ENCODE results near the gene DDO.
"Not testable (repeated sequence)": the region's sequence is repeated elsewhere in the genome, so short reads cannot be mapped to it uniquely, and the experiment has no call there.

Gene DDO

GRCh38 chr6:110355022-110355421 is 60.4 kb downstream of the DDO start:
- no peak overlapping the region for H3K27ac Mint-ChIP-seq
- H3K9me3 Mint-ChIP-seq, result no peaks in the 10 kb centered on the region
- H3K4me3 Mint-ChIP-seq, result no peak overlapping the region
- H3K36me3 Mint-ChIP-seq (ENCODE audit: low read depth), result no peaks in the 10 kb centered on the region
- peaks cover 2% of the 10 kb centered on the region for H3K4me1 Mint-ChIP-seq (ENCODE audit: low read depth)
- no peak for DNase-seq (ENCODE audit: low spot score)
- peaks cover 58% of the 10 kb centered on the region for H3K27me3 Mint-ChIP-seq (ENCODE audit: low read depth)

DNA sequence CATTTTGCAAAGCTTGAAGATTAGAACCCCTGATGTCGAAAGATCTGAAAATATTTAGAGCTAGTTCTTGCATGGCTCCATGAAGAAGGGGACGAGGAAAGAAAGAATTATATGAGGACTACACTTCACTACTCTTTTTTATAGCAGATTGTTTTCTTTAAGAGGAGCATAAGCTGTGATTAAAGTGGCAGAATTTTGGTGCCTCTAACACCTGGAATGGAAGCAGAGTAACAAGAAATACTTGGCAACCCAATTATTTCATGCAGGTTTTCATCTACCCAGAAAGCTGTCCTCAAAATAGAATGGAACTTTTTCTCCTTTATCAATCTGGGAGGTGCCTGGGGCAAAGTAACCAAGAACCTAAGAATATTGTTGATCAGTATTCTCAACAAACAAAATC is 61.2 kb downstream of the DDO start:
- Mint-ChIP-seq H3K4me3 (no peak overlapping the region), H3K27ac (no peak overlapping the region), H3K36me3 (ENCODE audit: low read depth) (no peaks in the 10 kb centered on the region), H3K4me1 (ENCODE audit: low read depth) (peaks cover 2% of the 10 kb centered on the region), H3K27me3 (ENCODE audit: low read depth) (peaks cover 51% of the 10 kb centered on the region), H3K9me3 (no peaks in the 10 kb centered on the region)
- DNase-seq (ENCODE audit: low spot score), result no peak

DNA sequence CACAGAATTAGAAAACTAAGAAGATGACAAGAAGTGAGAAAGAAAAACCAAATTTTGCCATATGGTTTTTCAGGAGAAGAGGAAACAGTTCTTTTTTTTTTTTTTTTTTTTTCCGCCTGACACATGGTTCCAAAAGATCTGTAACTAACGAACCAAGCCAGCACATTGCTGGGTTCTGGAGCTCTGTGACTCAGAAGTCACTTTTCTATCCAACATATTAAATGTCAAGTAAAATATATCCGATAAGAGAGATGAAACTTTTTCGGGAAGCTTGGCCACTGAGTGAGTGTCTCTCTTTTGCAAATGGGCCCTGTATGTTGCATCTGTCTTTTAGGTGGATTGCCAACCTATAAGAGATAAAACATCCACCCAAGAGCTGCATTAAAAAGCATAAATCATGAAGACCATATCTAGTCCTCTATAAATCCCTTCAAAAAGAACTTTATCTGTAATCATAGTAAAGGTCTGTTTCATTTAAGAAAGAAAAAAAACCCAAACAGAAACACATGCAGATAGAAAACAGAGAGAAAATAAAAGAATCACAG is 61.8 kb downstream of the DDO start:
- no peak overlapping the region for H3K4me3 Mint-ChIP-seq
- H3K9me3 Mint-ChIP-seq, result no peaks in the 10 kb centered on the region
- H3K27ac Mint-ChIP-seq, result no peak overlapping the region
- H3K36me3 Mint-ChIP-seq (ENCODE audit: low read depth), result no peaks in the 10 kb centered on the region
- peaks cover 2% of the 10 kb centered on the region for H3K4me1 Mint-ChIP-seq (ENCODE audit: low read depth)
- H3K27me3 Mint-ChIP-seq (ENCODE audit: low read depth), result peaks cover 47% of the 10 kb centered on the region
- no peak for DNase-seq (ENCODE audit: low spot score)

DNA sequence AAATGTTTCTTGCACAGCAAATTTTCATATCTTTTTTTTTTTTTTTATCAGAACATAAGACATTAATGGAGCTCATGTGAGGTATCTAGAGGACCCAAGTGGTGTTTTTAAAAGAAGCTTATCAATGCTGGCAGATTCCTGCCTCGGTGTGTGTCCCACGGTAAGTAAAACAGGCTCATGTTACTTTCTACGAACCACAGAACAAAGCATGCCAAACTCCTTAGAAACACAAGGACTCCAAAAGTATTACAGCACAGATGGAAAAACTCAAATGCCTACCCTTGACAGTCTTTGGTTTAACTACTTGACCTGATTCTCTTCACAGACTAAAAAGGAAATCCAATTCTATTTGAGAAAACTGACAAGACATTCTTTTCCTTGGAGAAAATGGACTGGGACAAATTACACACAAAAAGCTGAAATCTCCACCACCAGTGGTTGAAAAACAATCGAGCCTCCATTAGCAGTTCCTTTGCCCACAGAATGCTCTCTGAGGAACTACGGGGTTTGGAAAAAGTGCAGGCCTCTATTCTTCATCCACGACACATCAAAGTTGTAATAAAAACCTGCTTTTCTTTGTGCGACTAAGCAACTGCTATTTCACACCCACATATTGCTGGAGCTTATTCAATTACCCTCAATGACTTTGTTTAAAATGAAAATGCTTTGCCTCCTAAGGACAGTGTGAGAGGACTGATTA is 62.7 kb downstream of the DDO start:
- H3K4me3 Mint-ChIP-seq, result no peak overlapping the region
- H3K36me3 Mint-ChIP-seq (ENCODE audit: low read depth), result no peaks in the 10 kb centered on the region

GRCh38 chr6:110351986-110352385 is 63.4 kb downstream of the DDO start:
- Mint-ChIP-seq H3K27ac (no peak overlapping the region), H3K9me3 (no peaks in the 10 kb centered on the region), H3K27me3 (ENCODE audit: low read depth) (peaks cover 41% of the 10 kb centered on the region), H3K4me1 (ENCODE audit: low read depth) (no peaks in the 10 kb centered on the region), H3K36me3 (ENCODE audit: low read depth) (no peaks in the 10 kb centered on the region), H3K4me3 (no peak overlapping the region)
- no peak for DNase-seq (ENCODE audit: low spot score)

More for the DNA sequence above, 62.7 kb downstream of the DDO start:
- Mint-ChIP-seq H3K4me1 (ENCODE audit: low read depth) (peaks cover 2% of the 10 kb centered on the region), H3K9me3 (no peaks in the 10 kb centered on the region), H3K27me3 (ENCODE audit: low read depth) (peaks cover 48% of the 10 kb centered on the region), H3K27ac (no peak overlapping the region)
- no peak for DNase-seq (ENCODE audit: low spot score)

- Mint-ChIP-seq H3K27ac (no peak overlapping the region), H3K4me3 (no peak overlapping the region), H3K9me3 (no peaks in the 10 kb centered on the region), H3K36me3 (ENCODE audit: low read depth) (no peaks in the 10 kb centered on the region), H3K27me3 (ENCODE audit: low read depth) (peaks cover 39% of the 10 kb centered on the region), H3K4me1 (ENCODE audit: low read depth) (no peaks in the 10 kb centered on the region)
- no peak for DNase-seq (ENCODE audit: low spot score)
These were observed 63.8 kb downstream of the DDO start for GRCh38 chr6:110351546-110351945.

GRCh38 chr6:110350593-110350992 is 64.8 kb downstream of the DDO start:
- H3K9me3 Mint-ChIP-seq; DNase-seq (ENCODE audit: low spot score); H3K4me1 Mint-ChIP-seq (ENCODE audit: low read depth); H3K27ac Mint-ChIP-seq; H3K4me3 Mint-ChIP-seq; H3K36me3 Mint-ChIP-seq (ENCODE audit: low read depth): not testable (repeated sequence)
- peaks cover 32% of the 10 kb centered on the region for H3K27me3 Mint-ChIP-seq (ENCODE audit: low read depth)

DNA sequence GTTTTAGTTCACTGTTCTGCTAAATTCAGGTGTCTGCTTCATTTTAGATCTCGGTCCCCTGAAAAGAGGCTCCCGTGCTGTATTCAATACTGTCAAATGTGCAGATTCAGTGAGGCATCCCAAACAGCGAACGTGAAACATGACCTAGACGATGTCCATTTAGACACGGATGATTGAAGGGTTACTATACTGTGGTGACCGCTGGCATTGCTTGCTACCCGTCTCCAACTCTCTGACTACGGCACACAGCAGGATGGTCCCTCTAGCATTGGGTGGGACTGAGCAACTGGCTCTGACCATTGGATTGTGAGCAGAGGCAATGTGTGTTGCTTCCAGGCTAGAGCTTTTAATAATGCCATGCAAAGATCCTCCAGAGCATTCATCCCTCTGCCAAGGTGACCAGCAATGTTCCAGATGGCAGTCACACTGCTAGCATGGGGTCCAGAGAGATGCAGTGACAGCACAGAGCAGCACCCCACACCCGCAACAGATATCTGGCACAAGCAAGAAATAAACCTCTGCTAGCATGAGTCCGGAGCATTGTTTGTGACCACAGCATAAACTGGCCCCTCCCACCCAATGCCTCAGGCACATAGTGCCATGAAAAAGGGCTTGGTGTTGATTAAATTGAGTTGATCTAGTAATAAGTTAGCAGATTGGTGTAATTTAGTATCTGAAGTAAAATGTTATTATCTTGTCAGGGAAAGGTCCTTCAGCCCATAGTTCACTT is 66.2 kb downstream of the DDO start:
- Mint-ChIP-seq H3K4me1 (ENCODE audit: low read depth) (no peaks in the 10 kb centered on the region), H3K27me3 (ENCODE audit: low read depth) (peaks cover 26% of the 10 kb centered on the region), H3K9me3 (no peaks in the 10 kb centered on the region), H3K36me3 (ENCODE audit: low read depth) (no peaks in the 10 kb centered on the region), H3K4me3 (no peak overlapping the region), H3K27ac (no peak overlapping the region)
- no peak for DNase-seq (ENCODE audit: low spot score)

GRCh38 chr6:110345025-110345424 is 70.3 kb downstream of the DDO start:
- no peak overlapping the region for H3K4me3 Mint-ChIP-seq
- DNase-seq (ENCODE audit: low spot score), result no peak
- H3K27ac Mint-ChIP-seq, result no peak overlapping the region
- H3K27me3 Mint-ChIP-seq (ENCODE audit: low read depth), result peaks cover 13% of the 10 kb centered on the region
- no peaks in the 10 kb centered on the region for H3K36me3 Mint-ChIP-seq (ENCODE audit: low read depth)
- H3K9me3 Mint-ChIP-seq, result no peaks in the 10 kb centered on the region
- no peaks in the 10 kb centered on the region for H3K4me1 Mint-ChIP-seq (ENCODE audit: low read depth)

DNA sequence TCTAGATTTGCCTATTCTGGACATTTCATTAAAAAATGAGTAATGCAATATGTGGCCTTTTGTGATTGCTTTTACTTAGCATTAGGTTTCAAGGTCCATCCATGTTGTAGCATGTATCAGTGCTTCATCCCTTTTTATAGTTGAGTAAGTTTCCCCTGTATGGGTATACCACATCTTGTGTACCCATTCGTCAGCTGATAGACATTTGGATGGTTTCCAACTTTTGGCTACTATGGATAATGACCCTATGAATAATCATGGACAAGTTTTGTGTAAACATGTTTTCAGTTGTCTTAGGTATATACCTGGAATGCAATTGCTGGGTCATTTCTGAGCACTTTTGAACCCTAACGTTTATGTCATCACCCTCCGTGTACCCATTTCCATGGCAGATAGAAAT is 72.6 kb downstream of the DDO start:
- Mint-ChIP-seq H3K27me3 (ENCODE audit: low read depth) (peaks cover 13% of the 10 kb centered on the region), H3K36me3 (ENCODE audit: low read depth) (no peaks in the 10 kb centered on the region), H3K27ac (no peak overlapping the region), H3K4me3 (no peak overlapping the region), H3K9me3 (no peaks in the 10 kb centered on the region), H3K4me1 (ENCODE audit: low read depth) (no peaks in the 10 kb centered on the region)
- no peak for DNase-seq (ENCODE audit: low spot score)
